ENCODE measurements around the gene WNT5A.

The WNT5A gene

DNA sequence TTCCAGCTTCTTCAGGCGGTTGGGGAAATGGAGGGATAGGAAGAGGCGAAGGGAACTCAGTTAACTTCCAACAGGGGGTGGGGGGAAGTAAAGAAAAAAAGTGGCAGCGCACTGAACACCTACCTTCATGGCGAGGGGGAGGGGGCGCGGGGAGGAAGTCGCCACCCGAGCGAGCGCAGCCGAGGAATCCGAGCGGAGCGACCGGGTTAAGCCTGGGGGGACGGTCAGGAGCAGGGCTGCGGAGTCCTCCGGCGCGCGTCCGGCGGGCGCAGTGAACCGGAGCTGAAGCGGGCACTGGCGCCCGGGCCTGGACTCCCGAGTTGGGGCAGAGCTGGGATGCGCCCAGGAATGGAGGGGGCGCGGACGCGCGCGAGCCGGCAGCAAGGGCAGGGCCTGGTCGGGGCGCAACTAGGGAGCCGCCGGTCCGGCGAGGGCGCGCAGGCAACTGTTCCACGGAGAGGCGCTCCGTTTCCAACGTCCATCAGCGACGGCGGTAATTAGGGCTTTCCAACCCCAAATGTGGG is at the start of gene WNT5A:
Gene WNT5A (minus strand): TSS at position 450 of the 524 bp plus-strand sequence. CDS start 321 bp downstream, at position 129.
- in situ Hi-C loops (cut with HindIII; ENCODE audit: low sequenced_read_pairs) = loop anchor here (25.0 kb wide), 3 partner anchors 150 to 625 kb away; no protein-coding TSS in a partner anchor

DNA sequence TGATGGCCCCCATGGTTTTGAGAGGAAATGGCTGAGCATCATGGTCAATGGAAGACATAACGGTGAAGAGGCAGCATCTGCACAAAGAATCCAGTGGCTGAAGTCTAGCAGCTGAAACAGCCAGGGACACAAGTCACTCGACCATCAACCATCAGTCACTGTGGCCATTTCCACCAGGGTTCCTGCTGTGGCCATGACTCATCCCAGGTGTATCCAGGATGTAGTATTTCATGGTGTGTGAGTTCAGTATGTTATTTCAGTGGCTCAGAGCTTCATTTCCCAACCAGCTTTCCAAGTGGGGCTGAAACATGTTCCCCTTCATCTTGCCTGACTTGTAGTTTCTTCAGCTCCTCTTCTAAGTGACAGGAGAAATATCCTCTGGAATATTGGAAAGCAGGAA is 47.8 kb upstream of the WNT5A start:
- in situ Hi-C loops (cut with HindIII; ENCODE audit: low sequenced_read_pairs) = no loop called here

DNA sequence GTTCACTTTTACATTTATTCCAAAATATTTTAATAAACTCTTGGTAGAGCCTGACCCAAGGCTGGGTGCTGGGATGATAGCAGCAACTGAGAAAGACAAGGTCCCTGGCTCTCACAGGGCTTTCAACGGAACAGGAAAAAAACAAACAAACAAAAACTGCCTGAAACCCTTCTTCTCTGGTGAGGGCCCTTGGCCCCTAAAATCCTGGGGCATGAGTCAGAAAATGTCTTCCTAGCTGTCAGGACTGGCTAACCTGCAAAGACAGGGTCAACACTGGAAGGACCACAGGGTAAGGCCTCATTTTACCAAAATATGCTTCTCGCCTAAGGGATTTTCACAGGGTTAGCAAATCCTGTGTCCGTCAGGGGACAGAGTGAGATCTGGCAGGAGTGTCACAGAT is 45.7 kb upstream of the WNT5A start:
- in situ Hi-C loops (cut with HindIII; ENCODE audit: low sequenced_read_pairs) = no loop called here

DNA sequence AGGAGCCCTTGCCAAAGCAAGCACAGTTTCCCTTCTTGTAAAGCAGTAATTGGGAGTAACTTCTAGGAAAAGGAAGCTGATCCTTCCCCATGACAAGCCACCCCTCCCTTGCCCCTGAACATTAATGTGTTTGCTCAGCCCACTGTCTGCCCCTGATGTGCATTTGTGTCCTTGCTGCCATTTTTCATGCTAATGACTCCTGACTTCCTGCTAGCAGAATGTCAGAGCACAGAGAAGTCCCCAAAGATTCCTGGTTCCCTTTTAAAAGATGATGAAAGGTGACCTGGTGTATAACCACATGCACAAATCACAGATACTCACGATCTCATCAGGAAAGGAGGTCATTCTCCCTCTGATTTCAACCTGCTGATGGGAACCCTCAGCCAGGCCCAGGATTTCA is 44.2 kb upstream of the WNT5A start:
- in situ Hi-C loops (cut with HindIII; ENCODE audit: low sequenced_read_pairs) = no loop called here

DNA sequence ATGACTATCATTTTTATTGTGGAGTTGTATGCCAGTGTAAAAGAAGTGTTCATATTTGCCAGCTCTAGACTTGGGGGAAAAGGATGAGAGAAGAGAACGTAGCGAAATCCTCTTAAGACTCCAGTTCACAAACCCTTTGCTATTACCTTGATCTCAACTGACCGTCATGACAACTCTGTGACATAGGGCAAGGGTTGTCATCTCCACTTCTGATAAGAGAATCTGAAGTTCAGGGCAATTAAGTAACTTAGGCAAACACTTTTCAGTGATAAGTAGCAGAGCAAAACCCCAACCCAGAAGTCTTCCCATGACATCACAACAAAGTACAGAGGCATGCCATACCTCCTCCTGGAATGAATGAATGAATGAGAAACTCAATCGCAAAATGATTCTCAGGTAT is 40.3 kb upstream of the WNT5A start:
- in situ Hi-C loops (cut with HindIII; ENCODE audit: low sequenced_read_pairs) = no loop called here

DNA sequence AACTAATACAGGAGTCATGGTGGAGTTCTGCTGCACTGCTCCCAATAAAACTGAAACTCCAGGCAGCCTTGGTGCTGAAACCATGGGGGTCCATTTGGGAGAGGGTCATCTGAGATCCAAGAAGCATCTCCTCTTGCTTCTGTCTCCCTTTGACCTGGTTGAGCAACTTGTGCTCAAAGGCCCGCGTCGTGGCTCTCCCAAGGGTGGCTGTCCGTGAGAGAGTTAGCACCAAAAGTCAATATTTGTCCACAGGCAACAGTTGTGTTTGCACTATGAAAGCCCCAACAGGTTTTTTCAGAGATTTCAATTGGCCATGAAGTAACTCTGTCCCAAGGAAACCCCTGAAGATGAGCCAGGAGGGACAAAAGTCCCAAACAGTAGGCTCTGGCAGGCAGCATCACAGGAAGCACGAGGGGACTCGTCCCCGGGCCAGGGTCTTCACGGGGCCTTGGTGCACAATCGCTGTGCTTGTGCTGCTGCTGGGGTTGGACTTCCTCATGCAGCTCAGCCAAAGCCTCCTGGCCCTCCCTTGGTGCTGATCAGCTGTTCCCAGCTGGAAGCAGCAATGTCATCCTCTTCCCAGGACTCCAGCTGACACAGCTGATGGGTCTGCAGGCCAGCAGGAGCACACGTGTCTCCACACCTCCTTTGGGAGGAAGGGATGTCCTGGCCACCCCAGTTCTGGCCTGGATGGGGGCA is 39.4 kb upstream of the WNT5A start:
- in situ Hi-C loops (cut with HindIII; ENCODE audit: low sequenced_read_pairs) = no loop called here

DNA sequence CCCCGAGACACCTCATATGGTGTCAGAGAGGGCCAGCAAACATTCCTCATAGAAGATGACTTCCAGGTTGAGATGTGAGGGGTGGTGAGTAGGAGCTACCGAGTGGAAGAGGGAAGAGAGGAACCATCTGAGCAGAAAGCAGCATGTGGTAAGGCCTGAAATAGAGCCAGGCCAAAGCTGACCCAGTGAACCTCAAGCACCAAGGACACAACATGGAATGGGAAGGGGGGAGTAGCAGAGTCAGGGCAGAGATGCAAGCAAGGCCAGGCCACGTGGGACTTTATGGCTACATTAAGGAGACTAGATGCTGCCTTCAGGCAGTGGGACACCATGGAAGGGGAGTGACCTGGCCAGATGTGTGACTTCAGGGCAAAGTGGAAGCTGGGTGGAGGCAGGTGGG is 38.3 kb upstream of the WNT5A start:
- in situ Hi-C loops (cut with HindIII; ENCODE audit: low sequenced_read_pairs) = no loop called here

DNA sequence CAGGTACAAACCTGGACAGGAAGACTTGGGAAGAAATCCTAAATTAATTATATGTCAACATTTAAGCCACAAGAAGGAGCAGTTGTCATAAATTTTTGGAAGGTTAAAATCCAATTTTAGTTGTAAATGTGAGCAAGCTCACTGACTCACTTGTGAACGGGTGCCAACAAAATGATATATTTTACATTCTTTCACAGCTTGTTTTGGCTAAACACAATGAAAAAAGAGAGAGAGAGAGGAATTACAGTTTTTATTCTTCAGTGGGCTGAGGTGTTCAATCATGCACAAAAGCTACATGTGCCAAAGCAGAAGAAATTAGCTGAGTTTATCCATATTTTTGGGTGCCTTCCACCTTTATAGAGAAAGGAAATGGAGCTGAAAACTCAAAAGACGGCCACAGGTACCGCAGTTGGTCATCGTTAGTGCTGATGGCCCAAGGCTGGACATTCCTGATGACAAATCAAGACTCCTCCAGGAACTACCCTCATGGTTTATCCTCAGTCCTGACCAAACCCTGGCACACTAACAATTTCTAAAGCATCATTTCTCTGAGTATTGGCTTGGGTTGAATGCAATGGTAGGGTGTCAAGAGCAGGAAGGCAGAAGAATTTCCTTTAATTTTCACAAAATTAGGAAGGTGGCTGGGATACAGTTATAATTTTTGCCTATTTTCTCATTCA is 37.6 kb upstream of the WNT5A start:
- in situ Hi-C loops (cut with HindIII; ENCODE audit: low sequenced_read_pairs) = no loop called here

DNA sequence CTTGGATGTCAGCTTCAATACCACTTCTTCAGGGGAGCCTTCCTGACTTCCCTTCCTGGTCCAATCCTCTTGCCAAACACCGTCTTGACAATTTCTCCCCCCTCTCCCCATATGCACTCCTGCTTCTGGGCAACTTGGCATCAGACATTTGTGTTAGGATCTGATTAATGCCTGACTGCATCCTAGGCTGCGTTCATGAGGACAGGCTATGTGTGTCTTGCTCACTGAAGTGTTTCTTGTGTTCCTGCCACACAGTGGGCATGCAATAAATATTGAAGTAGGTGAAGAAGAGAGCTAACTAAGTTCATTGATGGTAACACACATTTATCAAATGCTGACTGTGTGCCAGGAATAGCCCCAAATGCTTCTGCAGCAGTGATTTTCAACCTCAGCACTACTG is 36.4 kb upstream of the WNT5A start:
- in situ Hi-C loops (cut with HindIII; ENCODE audit: low sequenced_read_pairs) = no loop called here

DNA sequence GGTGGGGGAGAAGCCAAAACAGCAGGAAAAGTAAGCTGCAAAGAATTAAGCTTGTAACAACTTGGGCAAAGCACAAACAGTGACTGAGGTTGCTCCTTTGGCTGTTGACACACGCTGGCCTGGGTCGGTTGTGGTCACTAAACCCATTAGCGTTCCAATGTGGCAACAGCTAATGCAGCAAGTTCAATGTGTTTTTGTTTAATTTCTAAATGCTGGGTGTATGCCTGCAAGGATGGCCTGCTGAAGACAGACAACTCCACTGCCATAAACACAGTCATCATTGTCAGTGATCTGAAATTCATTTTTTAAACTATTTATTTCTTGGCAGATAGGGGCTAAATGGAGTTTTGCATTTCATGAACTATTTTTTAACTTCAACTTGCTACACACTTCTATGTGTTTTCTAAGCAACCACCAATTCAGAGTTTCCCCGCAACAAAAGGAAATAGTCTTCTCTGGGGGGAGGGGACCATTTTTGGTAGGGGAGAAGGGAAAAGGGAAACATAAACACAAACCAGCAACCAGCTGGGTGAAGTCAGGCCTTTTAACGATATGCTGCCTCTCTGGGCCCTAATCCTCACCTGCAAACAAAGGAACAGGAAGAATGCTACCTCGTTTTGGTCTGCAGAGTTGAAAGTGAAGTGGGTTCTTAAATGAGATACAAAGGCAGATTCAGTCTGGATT is 34.8 kb upstream of the WNT5A start:
- in situ Hi-C loops (cut with HindIII; ENCODE audit: low sequenced_read_pairs) = no loop called here

DNA sequence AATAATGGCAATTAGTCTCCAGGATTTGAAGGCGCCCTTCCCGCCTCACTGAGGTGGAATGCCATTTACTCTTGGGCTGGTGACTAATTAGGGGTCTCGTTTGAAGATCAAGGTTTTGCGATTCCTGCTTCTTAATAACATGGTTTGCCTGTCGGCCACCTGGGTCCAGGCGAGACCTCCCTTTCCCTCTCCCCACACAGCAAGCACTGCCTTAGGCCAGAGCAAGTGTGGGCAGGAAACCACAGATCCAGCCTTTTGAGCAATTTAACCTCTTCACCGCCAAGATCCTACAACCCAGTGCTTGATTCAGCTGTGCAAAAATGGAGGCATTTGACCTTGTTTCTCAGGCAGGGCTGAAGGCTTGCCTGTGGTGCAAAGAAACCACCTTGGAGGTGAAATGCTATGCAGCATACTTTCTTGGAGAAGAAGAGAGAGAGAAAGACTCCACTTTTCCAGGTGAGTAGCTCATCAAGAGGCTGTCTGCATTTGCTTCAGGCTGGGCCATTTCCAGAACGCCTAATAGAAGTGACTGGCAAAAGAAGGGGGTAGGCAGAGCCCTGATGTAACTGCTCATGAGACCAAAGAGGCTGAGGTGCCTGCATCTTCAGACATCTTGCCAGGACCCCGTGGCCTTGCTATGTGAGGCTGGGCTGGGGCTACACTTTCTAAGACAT is 34.1 kb upstream of the WNT5A start:
- in situ Hi-C loops (cut with HindIII; ENCODE audit: low sequenced_read_pairs) = no loop called here

DNA sequence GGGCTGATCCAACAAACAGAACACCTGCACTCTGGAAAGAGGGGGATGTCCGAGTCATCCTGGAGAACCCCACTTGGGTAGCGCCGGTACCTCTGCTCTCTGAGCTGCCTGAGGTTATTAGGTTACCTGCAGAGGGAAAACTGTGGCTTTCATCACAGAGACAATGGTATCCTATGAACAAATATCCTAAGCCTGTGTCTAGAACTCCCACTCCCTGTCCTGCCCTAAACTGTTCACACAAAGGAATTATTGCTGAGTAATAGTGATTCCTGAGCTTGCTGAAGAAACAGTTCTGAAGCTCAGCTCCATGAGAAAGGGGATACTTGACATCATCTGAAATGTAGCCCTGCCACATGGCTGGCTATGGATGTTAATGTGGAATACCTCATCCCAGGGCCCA is 31.9 kb upstream of the WNT5A start:
- in situ Hi-C loops (cut with HindIII; ENCODE audit: low sequenced_read_pairs) = no loop called here

DNA sequence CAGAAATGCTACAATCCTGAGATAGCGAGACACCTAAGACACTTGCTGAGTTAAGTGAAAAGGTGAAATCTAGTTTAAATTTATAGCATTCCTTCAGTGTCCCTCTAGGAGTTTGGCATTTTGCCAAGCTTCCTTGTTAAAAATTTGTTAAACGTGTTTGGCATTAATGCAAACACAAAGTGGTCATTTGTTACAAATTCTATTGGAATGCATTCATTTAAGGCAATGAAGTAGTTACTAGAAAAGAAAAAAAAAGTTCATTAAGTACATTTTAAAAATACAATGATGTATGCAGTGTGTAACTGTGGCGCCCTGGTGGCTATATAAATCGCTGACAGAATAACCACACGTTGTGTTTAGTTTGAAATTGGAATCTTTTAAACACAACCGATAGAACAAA is 31.3 kb upstream of the WNT5A start:
- in situ Hi-C loops (cut with HindIII; ENCODE audit: low sequenced_read_pairs) = no loop called here

DNA sequence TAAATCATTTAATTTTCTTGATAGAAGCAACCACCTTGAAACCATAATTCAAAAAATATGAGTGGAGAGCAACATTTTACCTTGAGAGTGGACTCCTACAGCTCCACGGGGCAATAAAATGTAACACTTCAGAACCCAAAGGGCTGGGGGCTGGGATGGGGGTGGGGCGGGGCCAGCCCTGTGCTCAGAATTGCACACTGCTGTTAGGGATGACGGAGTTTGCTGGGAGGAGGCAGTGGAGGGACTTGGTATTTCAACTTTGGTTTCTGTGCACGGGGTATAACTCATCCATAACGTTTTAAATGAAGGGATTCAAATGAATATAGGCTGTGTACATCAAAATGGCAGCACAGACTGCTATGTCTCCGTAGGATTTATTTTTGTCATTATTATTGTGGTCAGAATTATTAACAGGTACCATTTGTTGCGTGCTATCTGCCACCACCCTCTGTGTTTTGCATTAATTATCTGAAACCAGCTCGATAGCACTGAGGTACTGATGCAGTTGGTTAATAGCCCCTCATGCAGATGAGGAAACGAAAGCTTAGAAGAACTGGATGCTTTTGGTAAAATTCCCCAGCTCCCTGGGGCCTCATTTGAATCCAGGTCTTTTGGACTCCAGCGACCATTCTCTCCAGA is 29.4 kb upstream of the WNT5A start:
- in situ Hi-C loops (cut with HindIII; ENCODE audit: low sequenced_read_pairs) = no loop called here

DNA sequence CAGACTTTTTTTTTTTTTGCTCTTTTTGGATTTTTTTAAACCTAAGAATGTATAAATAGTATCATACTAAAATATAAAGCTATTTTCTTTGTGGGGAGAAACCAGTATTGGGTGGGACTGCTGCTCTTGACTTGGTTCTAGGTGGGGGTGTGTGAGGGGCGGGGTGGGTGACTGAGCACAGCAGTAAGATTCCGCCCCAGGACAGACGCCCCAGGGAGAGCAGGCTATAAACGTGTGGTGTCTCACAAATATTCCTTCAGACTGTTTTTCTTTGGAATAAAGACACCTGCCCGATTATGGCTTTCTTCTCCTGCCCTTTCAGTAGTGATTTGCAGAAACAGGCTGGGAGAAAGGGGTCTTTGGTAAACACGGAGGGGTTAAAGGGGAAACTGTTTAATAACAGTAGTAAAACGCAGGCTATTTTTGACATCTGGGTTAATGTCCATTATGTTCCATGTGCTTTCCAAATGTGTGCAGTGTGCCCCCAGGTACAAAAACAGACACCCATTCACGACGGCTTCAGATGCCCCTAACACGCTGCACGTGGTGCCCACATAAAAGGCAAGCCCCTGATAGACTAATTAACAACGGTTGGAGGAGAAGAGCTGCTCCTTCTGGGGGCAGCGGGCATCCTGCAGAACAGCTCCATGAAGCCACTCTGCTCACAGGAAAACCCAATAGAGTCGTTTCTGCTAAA is 28.6 kb upstream of the WNT5A start:
- in situ Hi-C loops (cut with HindIII; ENCODE audit: low sequenced_read_pairs) = no loop called here

DNA sequence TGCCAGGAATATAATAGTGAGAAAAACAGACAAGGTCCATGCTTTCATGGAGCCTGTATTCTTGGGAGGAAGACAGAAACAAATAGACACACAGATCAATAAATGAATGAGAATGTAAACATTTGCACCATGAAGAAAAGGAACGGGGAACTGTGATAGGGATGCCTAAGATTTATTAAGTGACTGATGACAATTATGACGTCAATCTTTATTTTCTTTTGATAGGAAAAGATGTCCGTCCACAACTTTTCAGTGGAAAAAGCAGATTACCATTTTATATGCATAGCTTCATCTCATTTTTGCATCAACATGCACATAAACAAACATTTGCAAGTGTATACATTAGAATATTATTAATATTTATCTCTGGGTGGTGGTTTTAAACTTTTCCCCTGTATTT is 27.9 kb upstream of the WNT5A start:
- in situ Hi-C loops (cut with HindIII; ENCODE audit: low sequenced_read_pairs) = no loop called here

DNA sequence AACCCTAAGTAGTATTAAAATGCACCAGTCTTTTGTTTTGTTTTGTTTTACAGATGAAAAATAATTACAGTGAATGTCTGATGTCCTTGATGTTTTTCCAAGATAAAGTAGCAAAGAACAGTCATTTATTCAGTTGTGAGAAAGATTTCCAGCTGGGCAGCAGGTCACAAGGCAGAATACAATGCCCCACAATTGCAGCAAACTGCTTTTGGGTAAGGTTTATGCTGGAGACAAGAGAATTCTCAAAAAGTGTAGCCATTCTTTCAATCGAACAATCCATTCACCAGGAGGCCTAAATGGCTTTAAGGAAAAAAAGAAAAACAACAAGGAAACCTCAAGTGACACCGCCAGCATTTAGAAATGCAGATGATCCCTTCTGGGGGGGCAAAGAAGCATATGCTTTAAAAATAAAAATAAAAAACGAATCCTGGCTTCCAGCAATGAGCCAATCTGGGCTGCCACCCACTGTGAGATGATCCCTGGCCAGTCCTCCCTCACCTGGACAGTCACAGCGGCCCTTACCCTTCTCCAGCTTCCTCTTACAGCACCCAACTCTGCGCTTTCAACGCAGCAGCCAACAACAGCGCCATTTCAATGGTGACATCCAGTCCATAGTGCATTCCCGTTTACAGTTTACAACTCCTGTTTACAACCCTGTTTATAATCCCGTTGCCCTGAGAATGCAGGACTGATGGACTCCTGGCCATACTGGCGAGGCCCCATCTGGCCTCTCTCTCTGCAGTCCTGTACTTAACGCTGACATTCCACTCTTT is 25.7 kb upstream of the WNT5A start:
- in situ Hi-C loops (cut with HindIII; ENCODE audit: low sequenced_read_pairs) = no loop called here

DNA sequence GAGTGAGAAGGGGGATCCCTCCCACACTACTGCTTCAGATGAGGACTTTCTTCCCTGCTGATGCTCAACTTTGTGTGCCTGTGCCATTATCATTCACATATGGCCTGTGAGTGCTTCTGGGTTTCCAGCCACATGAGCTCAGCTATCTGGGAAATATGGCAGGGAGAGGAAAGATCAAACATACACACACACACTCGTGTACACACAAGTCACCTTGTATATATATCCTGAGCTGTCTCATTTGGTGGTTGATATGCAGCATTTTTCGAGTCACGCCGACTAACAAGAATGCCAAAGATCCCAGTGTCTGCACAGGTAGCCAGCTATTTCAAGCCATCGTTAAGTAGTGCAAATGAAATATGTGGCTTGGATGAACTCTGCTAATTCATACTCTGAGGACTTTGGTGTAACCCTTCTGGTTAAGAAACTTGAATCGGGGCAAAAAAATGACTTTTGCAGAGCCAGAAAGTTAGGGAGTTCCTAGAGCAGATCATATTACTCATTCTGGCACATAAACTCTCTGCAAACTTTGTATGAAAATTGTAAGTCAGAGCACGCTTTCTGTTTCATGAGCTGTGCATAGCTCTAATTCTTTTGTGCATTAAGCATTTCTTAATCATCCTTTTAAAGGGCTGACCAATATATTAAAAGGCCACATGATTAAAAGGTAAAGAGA is 24.9 kb upstream of the WNT5A start:
- in situ Hi-C loops (cut with HindIII; ENCODE audit: low sequenced_read_pairs) = no loop called here

DNA sequence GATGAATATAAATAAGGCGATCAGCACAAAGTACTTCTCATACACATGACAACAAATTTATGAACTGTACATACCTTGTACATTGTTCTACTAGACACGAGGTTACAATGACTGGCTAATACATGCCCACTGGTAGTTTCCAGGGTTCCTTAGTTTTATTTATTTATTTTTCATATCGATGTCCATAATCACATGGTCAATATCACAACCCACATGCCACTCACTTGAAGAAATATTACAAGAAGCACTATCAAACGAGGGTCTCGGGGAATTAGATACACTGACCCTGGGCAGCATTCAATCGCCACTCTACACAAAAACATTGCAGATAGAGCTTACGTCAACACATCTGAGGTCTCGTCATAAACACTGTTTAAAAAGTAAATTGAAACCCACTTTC is 21.2 kb upstream of the WNT5A start:
- in situ Hi-C loops (cut with HindIII; ENCODE audit: low sequenced_read_pairs) = no loop called here
